HG03066 (cell line): ENCODE results near the gene FFAR3.

Source experiments
- ATAC-seq: cut with Tn5 transposase; IDR thresholded peaks from one replicate; pipeline ENCODE4 v1.9.1; 2021; ENCODE audit warnings: low read depth; ENCODE audit not compliant: unreplicated experiment

The FFAR3 gene

GRCh38 chr19:35357867-35358573 lies at the start of gene FFAR3:
Gene FFAR3, plus strand, starts transcription at chr19:35358460. Its CDS starts 431 bp downstream, at chr19:35358891.
- ATAC-seq, result no peak

- no peak for ATAC-seq
Observed at GRCh38 chr19:35308910-35309309, 49.4 kb upstream of the FFAR3 start.

- ATAC-seq, result no peak
Observed at GRCh38 chr19:35309481-35310279, 48.6 kb upstream of the FFAR3 start.

GRCh38 chr19:35310331-35310730 lies 47.9 kb upstream of the FFAR3 start:
- no peak for ATAC-seq

- no peak for ATAC-seq
Observed at GRCh38 chr19:35310811-35311465, 47.3 kb upstream of the FFAR3 start.

GRCh38 chr19:35311901-35312665 lies 46.2 kb upstream of the FFAR3 start:
- ATAC-seq, result no peak

- ATAC-seq, result no peak
Observed at GRCh38 chr19:35313587-35313986, 44.7 kb upstream of the FFAR3 start.

- ATAC-seq, result no peak
Observed at GRCh38 chr19:35314031-35314430, 44.2 kb upstream of the FFAR3 start.

GRCh38 chr19:35314858-35315470 lies 43.3 kb upstream of the FFAR3 start:
- no peak for ATAC-seq

GRCh38 chr19:35315883-35316282 lies 42.4 kb upstream of the FFAR3 start:
- no peak for ATAC-seq

GRCh38 chr19:35316560-35316959 lies 41.7 kb upstream of the FFAR3 start:
- no peak for ATAC-seq

- ATAC-seq, result no peak
Observed at GRCh38 chr19:35317464-35318043, 40.7 kb upstream of the FFAR3 start.

- ATAC-seq, result no peak
Observed at GRCh38 chr19:35318679-35319448, 39.4 kb upstream of the FFAR3 start.

GRCh38 chr19:35320065-35320713 lies 38.1 kb upstream of the FFAR3 start:
- ATAC-seq, result no peak

- no peak for ATAC-seq
Observed at GRCh38 chr19:35321291-35321690, 37.0 kb upstream of the FFAR3 start.

- ATAC-seq, result no peak
Observed at GRCh38 chr19:35322014-35322413, 36.2 kb upstream of the FFAR3 start.

GRCh38 chr19:35327642-35328041 lies 30.6 kb upstream of the FFAR3 start:
- no peak for ATAC-seq

- no peak for ATAC-seq
Observed at GRCh38 chr19:35328851-35329285, 29.4 kb upstream of the FFAR3 start, which contains the start of gene CD22. Gene CD22, plus strand, starts transcription at chr19:35329187. Its CDS starts 2,854 bp downstream, at chr19:35332041.
